AG09319 (cell line): ENCODE results near the gene DAP.

Experiments
- DNase-seq: peaks from one replicate; pipeline ENCODE4 v3.0.0-alpha.2; 2010; ENCODE audit warnings: low read depth; ENCODE audit errors: extremely low read depth
- CTCF ChIP-seq: IDR thresholded peaks from 2 replicates; pipeline ENCODE4 v1.5.1; 2011; ENCODE audit warnings: low read depth, mild to moderate bottlenecking, inconsistent platforms, low read length, moderate library complexity

Gene DAP

GRCh38 chr5:10761185-10761932 lies at the start of gene DAP:
TSS of gene DAP (minus strand) at chr5:10761234. CDS start at chr5:10761068, 166 bp downstream.
- no peak for TF ChIP-seq CTCF
- peak; percentile 79 for DNase-seq

- no peak for DNase-seq
- no peak for TF ChIP-seq CTCF
Observed at GRCh38 chr5:10808347-10809226, 47.6 kb upstream of the DAP start.

- no peak for TF ChIP-seq CTCF
- no peak for DNase-seq
Observed at GRCh38 chr5:10801931-10802666, 41.1 kb upstream of the DAP start.

GRCh38 chr5:10800852-10801251 lies 39.8 kb upstream of the DAP start:
- no peak for DNase-seq
- TF ChIP-seq CTCF = no peak

GRCh38 chr5:10797261-10797660 lies 36.2 kb upstream of the DAP start:
- no peak for DNase-seq
- TF ChIP-seq CTCF = no peak

- peak; percentile 18 for TF ChIP-seq CTCF
- no peak for DNase-seq
Observed at GRCh38 chr5:10793785-10794184, 32.8 kb upstream of the DAP start.
